Measurements from ENCODE around the gene DNAH2.

GRCh38 chr17:7878234-7878633 lies 160.7 kb downstream of the DNAH2 start:
- TF ChIP-seq SIN3A (IDR thresholded peaks at IDR 0.05; ENCODE audit: borderline replicate concordance in 2 of 2, control insufficient read depth in 1 of 2, low read depth in 2 of 2, low read length in 2 of 2) = no peak
- TF ChIP-seq ZNF175 (CRISPR knock-in tag; IDR thresholded peaks at IDR 0.05; ENCODE audit: low read depth) = no peak
- TF ChIP-seq STAT6 (CRISPR knock-in tag; IDR thresholded peaks at IDR 0.05) = no peak
- TF ChIP-seq FOSL1 (tag; conservative IDR thresholded peaks at IDR 0.05) = no peak

Measured in K562 (cell line).